Prostate gland (tissue), 2 donors: ENCODE data around the gene CDKN2AIP.

Experiments
- POLR2A ChIP-seq: fragments of 450-650 bp; IDR thresholded peaks from one replicate; pipeline ENCODE4 v1.6.1; 2016; ENCODE audit warnings: antibody characterized with exemption, mild to moderate bottlenecking
- POLR2AphosphoS5 ChIP-seq: sonication (generic); formaldehyde crosslinking; IDR thresholded peaks from one replicate; pipeline ENCODE4 v1.6.1; 2017; ENCODE audit warnings: antibody characterized with exemption
- TF ChIP-seq, protein P1 (sequence below), 4 experiments: fragments of 200-600 bp in 2 of 4; fragments of 450-650 bp in 2 of 4; sonication (generic) in 2 of 4; IDR thresholded peaks; 1 replicate in 3 of 4; 2 replicates in 1 of 4; pipeline ENCODE4 v1.5.1; 2016 to 2019; ENCODE audit warnings: antibody characterized with exemption in 4 of 4, mild to moderate bottlenecking in 2 of 4, moderate library complexity in 2 of 4

DNA sequence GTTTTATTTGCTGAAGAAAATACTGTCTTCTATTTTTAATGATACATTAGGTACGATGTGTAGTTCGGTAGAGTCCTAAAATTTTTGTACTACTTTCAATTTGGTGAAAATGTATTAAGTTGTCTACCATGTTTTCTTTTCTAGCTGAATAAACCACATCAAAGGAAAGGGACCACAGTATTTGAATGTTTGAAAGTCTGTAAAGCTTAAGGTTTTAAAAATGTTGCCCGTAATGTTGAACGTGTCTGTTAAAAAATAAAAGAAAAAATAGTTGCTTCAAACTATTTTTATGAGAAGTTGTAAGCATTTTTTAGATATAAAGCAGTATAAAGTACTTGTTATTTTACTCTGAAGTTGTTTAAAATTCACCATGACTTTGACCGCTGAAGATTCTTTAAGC lies 3.2 kb downstream of the CDKN2AIP start:
- TF ChIP-seq, protein P1, sequence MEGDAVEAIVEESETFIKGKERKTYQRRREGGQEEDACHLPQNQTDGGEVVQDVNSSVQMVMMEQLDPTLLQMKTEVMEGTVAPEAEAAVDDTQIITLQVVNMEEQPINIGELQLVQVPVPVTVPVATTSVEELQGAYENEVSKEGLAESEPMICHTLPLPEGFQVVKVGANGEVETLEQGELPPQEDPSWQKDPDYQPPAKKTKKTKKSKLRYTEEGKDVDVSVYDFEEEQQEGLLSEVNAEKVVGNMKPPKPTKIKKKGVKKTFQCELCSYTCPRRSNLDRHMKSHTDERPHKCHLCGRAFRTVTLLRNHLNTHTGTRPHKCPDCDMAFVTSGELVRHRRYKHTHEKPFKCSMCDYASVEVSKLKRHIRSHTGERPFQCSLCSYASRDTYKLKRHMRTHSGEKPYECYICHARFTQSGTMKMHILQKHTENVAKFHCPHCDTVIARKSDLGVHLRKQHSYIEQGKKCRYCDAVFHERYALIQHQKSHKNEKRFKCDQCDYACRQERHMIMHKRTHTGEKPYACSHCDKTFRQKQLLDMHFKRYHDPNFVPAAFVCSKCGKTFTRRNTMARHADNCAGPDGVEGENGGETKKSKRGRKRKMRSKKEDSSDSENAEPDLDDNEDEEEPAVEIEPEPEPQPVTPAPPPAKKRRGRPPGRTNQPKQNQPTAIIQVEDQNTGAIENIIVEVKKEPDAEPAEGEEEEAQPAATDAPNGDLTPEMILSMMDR (IDR thresholded peaks at IDR 0.05), result no peak
- TF ChIP-seq POLR2AphosphoS5, result no peak
- TF ChIP-seq POLR2A, result no peak
